ENCODE measurements around the gene ARHGEF4. TPM values are rescaled to one million over a fixed set of nuclear protein-coding genes. Genes with fewer than 3 reads are reported as not detected.

The ARHGEF4 gene
- total RNA-seq, 1 experiment from 2014 or later: 21.8 TPM

GRCh38 chr2:130808482-130809268 lies 28.0 kb upstream of the ARHGEF4 start (continued):
- TF ChIP-seq ZNF425 (CRISPR knock-in tag; conservative IDR thresholded peaks at IDR 0.05) (no peak), IRF2 (CRISPR knock-in tag; IDR thresholded peaks at IDR 0.05; ENCODE audit: borderline replicate concordance, low read depth) (no peak), MAX (CRISPR knock-in tag; IDR thresholded peaks at IDR 0.05) (no peak), ZNF512 (CRISPR knock-in tag; IDR thresholded peaks at IDR 0.05; ENCODE audit: borderline replicate concordance) (no peak)

GRCh38 chr2:130810490-130810889 lies 26.2 kb upstream of the ARHGEF4 start:
- H3K27me3 Mint-ChIP-seq (ENCODE audit: low read depth): peaks cover 4% of the 10 kb centered on the region; the same call in 1 of the 2 replicates
- H3K27ac Mint-ChIP-seq: no peak overlapping the region
- H3K4me1 Mint-ChIP-seq: no peaks in the 10 kb centered on the region
- H3K36me3 Mint-ChIP-seq: no peaks in the 10 kb centered on the region
- ChIA-PET POLR2A (no interaction called here), CTCF (no interaction called here)
- DNase-seq (ENCODE audit: low spot score): no peak
- no peak for TF ChIP-seq GABPB1 (CRISPR knock-in tag; IDR thresholded peaks at IDR 0.05)
- TF ChIP-seq ETV6 (CRISPR knock-in tag; IDR thresholded peaks at IDR 0.05): no peak
- TF ChIP-seq SMAD3 (CRISPR knock-in tag; IDR thresholded peaks at IDR 0.05; ENCODE audit: borderline replicate concordance): no peak
- no peak for TF ChIP-seq TEAD4 (CRISPR knock-in tag; IDR thresholded peaks at IDR 0.05)
- TF ChIP-seq JUN (CRISPR knock-in tag; IDR thresholded peaks at IDR 0.05): no peak
- no peak for TF ChIP-seq ZSCAN18 (CRISPR knock-in tag; IDR thresholded peaks at IDR 0.05)
- no peak for TF ChIP-seq ZNF232 (CRISPR knock-in tag; IDR thresholded peaks at IDR 0.05)
- TF ChIP-seq TCF7 (CRISPR knock-in tag; IDR thresholded peaks at IDR 0.05; ENCODE audit: low read depth): no peak
- TF ChIP-seq OVOL2 (CRISPR knock-in tag; IDR thresholded peaks at IDR 0.05; ENCODE audit: borderline replicate concordance): no peak
- no peak for TF ChIP-seq ZNF281 (CRISPR knock-in tag; IDR thresholded peaks at IDR 0.05)
- TF ChIP-seq SP1 (CRISPR knock-in tag; conservative IDR thresholded peaks at IDR 0.05): no peak
- no peak for TF ChIP-seq GTF2I (CRISPR knock-in tag; conservative IDR thresholded peaks at IDR 0.05)
- TF ChIP-seq KAT7 (CRISPR knock-in tag; IDR thresholded peaks at IDR 0.05; ENCODE audit: borderline replicate concordance): no peak
- TF ChIP-seq TEAD1 (CRISPR knock-in tag; IDR thresholded peaks at IDR 0.05): no peak
- H3K4me3 Mint-ChIP-seq: no peak overlapping the region
- H3K9me3 Mint-ChIP-seq: 0 out of 2 replicates have a peak, but pooled peaks cover 7% of the 10 kb centered on the region
- no peak for ATAC-seq
